HepG2 (cell line): ENCODE results near the gene WDR18. TPM values are rescaled to one million over a fixed set of nuclear protein-coding genes. Genes with fewer than 3 reads are reported as not detected.

ENCODE experiments used
- BRD4 ChIP-seq: sonication (generic); formaldehyde crosslinking; IDR thresholded peaks from 2 replicates; pipeline ENCODE4 v1.4.0; 2020; ENCODE audit warnings: missing genetic modification reagents
- CCAR2 ChIP-seq: fragments of 200-400 bp; formaldehyde crosslinking; optimal IDR thresholded peaks from 2 replicates; pipeline ENCODE3; 2018; ENCODE audit warnings: low read depth, mild to moderate bottlenecking, low read length, moderate library complexity
- ELK4 ChIP-seq: sonication (generic); formaldehyde crosslinking; IDR thresholded peaks from 2 replicates; pipeline ENCODE4 v1.9.0; 2021; ENCODE audit warnings: missing genetic modification reagents, borderline replicate concordance
- FLYWCH1 ChIP-seq: sonication (generic); formaldehyde crosslinking; IDR thresholded peaks from 2 replicates; pipeline ENCODE4 v1.8.1; 2023; ENCODE audit warnings: mild to moderate bottlenecking, missing genetic modification reagents
- GABPA ChIP-seq, 2 experiments: IDR thresholded peaks; 2 replicates each; pipeline ENCODE4 v1.6.1; 2011 to 2016; ENCODE audit warnings: low read depth in 2 of 2, low read length in 1 of 2, missing biosample characterization in 1 of 2, missing genetic modification characterization in 1 of 2
- GMEB1 ChIP-seq: sonication (generic); formaldehyde crosslinking; IDR thresholded peaks from 2 replicates; pipeline ENCODE4 v1.5.1; 2020; ENCODE audit warnings: missing genetic modification reagents, mild to moderate bottlenecking, borderline replicate concordance
- JARID2 ChIP-seq: sonication (generic); formaldehyde crosslinking; IDR thresholded peaks from 2 replicates; pipeline ENCODE4 v1.8.1; 2023; ENCODE audit warnings: missing genetic modification reagents, inconsistent platforms; ENCODE audit not compliant: insufficient replicate concordance
- MXD3 ChIP-seq: IDR thresholded peaks from 2 replicates; pipeline ENCODE4 v1.6.1; 2016; ENCODE audit warnings: mild to moderate bottlenecking, missing biosample characterization, missing genetic modification reagents
- NCOA1 ChIP-seq: sonication (generic); formaldehyde crosslinking; IDR thresholded peaks from 2 replicates; pipeline ENCODE4 v1.9.0; 2021; ENCODE audit warnings: missing genetic modification reagents
- POLR2A ChIP-seq, 2 experiments: IDR thresholded peaks; 2 replicates each; pipeline ENCODE4 v1.6.1; 2011; ENCODE audit warnings: low read depth in 2 of 2, low read length in 2 of 2, mild to moderate bottlenecking in 1 of 2, moderate library complexity in 1 of 2; ENCODE audit not compliant: insufficient read depth in 1 of 2
- RELA ChIP-seq: sonication (generic); formaldehyde crosslinking; IDR thresholded peaks from 2 replicates; pipeline ENCODE4 v1.4.0; 2020; ENCODE audit warnings: missing genetic modification reagents
- SKI ChIP-seq: fragments of 450-650 bp; IDR thresholded peaks from one replicate; pipeline ENCODE4 v1.6.1; 2018; ENCODE audit warnings: mild to moderate bottlenecking; ENCODE audit not compliant: partially characterized antibody
- SP4 ChIP-seq: sonication (generic); formaldehyde crosslinking; IDR thresholded peaks from 2 replicates; pipeline ENCODE4 v1.8.1; 2023; ENCODE audit warnings: mild to moderate bottlenecking, missing genetic modification reagents
- YEATS4 ChIP-seq: sonication (generic); formaldehyde crosslinking; IDR thresholded peaks from 2 replicates; pipeline ENCODE4 v1.4.0; 2020; ENCODE audit warnings: missing genetic modification reagents, borderline replicate concordance
- ZBTB7B ChIP-seq: sonication (generic); formaldehyde crosslinking; IDR thresholded peaks from 2 replicates; pipeline ENCODE4 v1.4.0; 2020; ENCODE audit warnings: missing genetic modification reagents
- ZKSCAN5 ChIP-seq: sonication (generic); formaldehyde crosslinking; IDR thresholded peaks from 2 replicates; pipeline ENCODE4 v1.5.1; 2020; ENCODE audit warnings: mild to moderate bottlenecking, missing genetic modification reagents
- ZNF143 ChIP-seq: sonication (generic); formaldehyde crosslinking; IDR thresholded peaks from 2 replicates; pipeline ENCODE4 v1.4.0; 2020; ENCODE audit warnings: missing genetic modification reagents
- ZNF362 ChIP-seq: sonication (generic); formaldehyde crosslinking; IDR thresholded peaks from 2 replicates; pipeline ENCODE4 v1.4.0; 2020; ENCODE audit warnings: missing genetic modification reagents, mild to moderate bottlenecking, borderline replicate concordance
- ZNF788 ChIP-seq: sonication (generic); formaldehyde crosslinking; IDR thresholded peaks from 2 replicates; pipeline ENCODE4 v1.5.0; 2020; ENCODE audit warnings: mild to moderate bottlenecking, missing genetic modification reagents, borderline replicate concordance
- polyA plus RNA-seq, 8 experiments: library from polyadenylated mRNA; depleted of rRNA in 3 of 8; stranded (reverse) in 7 of 8; unstranded in 1 of 8; fragments of >200 nt; fragmentation: Illumina TruSeq in 4 of 8; extraction: Trizol in 4 of 8; gene quantifications; 2 replicates each; pipeline versions ENCODE4 v1.2.1 to v1.2.3, GENCODE V29; 2011 to 2016; ENCODE audit warnings: low read depth in 4 of 8, missing spikeins in 1 of 8, mixed read lengths in 1 of 8; ENCODE audit not compliant: insufficient read depth in 1 of 8
- total RNA-seq, 5 experiments: library from RNA; depleted of rRNA; stranded (reverse); fragments of >200 nt; fragmentation: Illumina TruSeq; extraction: Trizol; gene quantifications; 2 replicates each; pipeline ENCODE4 v1.2.3, GENCODE V29; 2016; ENCODE audit warnings: low read depth in 1 of 5
- TF ChIP-seq, protein P1 (sequence below): sonication (generic); formaldehyde crosslinking; IDR thresholded peaks from 2 replicates; pipeline ENCODE4 v1.4.0; 2020; ENCODE audit warnings: mild to moderate bottlenecking, missing genetic modification reagents
- TF ChIP-seq, protein P2 (sequence below): sonication (generic); formaldehyde crosslinking; IDR thresholded peaks from 2 replicates; pipeline ENCODE4 v1.4.0; 2020; ENCODE audit warnings: missing genetic modification reagents
- TF ChIP-seq, protein P3 (sequence below): sonication (generic); formaldehyde crosslinking; IDR thresholded peaks from 2 replicates; pipeline ENCODE4 v1.5.0; 2020; ENCODE audit warnings: mild to moderate bottlenecking, missing genetic modification reagents

Gene WDR18
- total and polyA plus RNA-seq, 2 of the 13 experiments (the other 11 are each of a cell fraction or from before 2014, with no cell fraction given), result 36.4 to 47.6 TPM

DNA sequence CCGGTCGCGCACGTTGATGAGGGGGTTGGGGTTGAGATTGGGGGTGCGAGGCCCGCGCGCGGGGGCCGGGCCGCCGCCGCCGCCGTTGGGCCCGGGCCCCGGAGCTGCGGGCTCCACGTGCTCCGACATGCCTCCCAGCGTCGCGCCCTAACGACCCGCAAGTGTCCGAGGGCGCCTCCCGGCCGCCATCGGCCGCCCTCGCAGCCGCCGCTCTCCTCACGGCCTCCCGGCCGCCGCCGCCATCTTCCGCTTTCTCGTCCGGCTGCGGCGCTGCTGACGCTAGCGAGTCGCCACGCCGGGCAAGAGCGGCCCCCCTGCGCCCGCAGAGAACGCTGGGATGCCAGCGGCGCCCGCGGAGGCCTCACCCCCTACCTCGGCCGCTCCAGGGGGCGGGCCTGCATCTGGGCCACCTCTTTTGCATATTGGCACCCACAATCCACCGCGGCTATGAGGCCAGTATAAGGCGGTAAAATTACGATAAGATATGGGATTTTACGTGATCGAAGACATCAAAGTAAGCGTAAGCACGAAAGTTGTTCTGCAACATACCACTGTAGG lies 36.8 kb downstream of the WDR18 start, which contains the start of gene TMEM259 (continued):
- no peak for TF ChIP-seq ZKSCAN5 (CRISPR knock-in tag)
- no peak for TF ChIP-seq ELK4 (CRISPR knock-in tag)
- TF ChIP-seq MXD3 (CRISPR knock-in tag), result peak; percentile 66; the same call in 1 of the 2 replicates
- TF ChIP-seq ZNF788 (CRISPR knock-in tag), result peak; percentile 29; the same call in 1 of the 2 replicates
- TF ChIP-seq GMEB1 (CRISPR knock-in tag), result peak; percentile 85; the same call in 1 of the 2 replicates
- no peak for TF ChIP-seq RELA (CRISPR knock-in tag)
- TF ChIP-seq, protein P1, sequence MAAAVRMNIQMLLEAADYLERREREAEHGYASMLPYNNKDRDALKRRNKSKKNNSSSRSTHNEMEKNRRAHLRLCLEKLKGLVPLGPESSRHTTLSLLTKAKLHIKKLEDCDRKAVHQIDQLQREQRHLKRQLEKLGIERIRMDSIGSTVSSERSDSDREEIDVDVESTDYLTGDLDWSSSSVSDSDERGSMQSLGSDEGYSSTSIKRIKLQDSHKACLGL (CRISPR knock-in tag), result no peak
- no peak for TF ChIP-seq NCOA1 (CRISPR knock-in tag)
- TF ChIP-seq POLR2A (IDR thresholded peaks at IDR 0.05; ENCODE audit: insufficient read depth in 1 of 2, low read depth in 2 of 2, low read length in 2 of 2), result peak in 1 of 2 experiments; percentile 71; a peak in 3 of 4 replicates
- no peak for TF ChIP-seq CCAR2
- peak; percentile 36 for TF ChIP-seq GABPA (IDR thresholded peaks at IDR 0.05; ENCODE audit: low read depth, low read length)
- TF ChIP-seq GABPA (CRISPR knock-in tag; IDR thresholded peaks at IDR 0.05; ENCODE audit: low read depth), result no peak
- no peak for TF ChIP-seq JARID2
- TF ChIP-seq SP4, result peak; percentile 82
- TF ChIP-seq BRD4, result no peak
- TF ChIP-seq SKI, result peak; percentile 28
- no peak; the same call in 1 of the 2 replicates for TF ChIP-seq ZBTB7B
- TF ChIP-seq, protein P2, sequence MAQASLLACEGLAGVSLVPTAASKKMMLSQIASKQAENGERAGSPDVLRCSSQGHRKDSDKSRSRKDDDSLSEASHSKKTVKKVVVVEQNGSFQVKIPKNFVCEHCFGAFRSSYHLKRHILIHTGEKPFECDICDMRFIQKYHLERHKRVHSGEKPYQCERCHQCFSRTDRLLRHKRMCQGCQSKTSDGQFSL (CRISPR knock-in tag), result 0 out of 2 replicates have a peak, but pooled peaks have one; percentile 35
- peak; percentile 95 for TF ChIP-seq ZNF143
- TF ChIP-seq YEATS4, result peak; percentile 65; the same call in 1 of the 2 replicates
- TF ChIP-seq, protein P3, sequence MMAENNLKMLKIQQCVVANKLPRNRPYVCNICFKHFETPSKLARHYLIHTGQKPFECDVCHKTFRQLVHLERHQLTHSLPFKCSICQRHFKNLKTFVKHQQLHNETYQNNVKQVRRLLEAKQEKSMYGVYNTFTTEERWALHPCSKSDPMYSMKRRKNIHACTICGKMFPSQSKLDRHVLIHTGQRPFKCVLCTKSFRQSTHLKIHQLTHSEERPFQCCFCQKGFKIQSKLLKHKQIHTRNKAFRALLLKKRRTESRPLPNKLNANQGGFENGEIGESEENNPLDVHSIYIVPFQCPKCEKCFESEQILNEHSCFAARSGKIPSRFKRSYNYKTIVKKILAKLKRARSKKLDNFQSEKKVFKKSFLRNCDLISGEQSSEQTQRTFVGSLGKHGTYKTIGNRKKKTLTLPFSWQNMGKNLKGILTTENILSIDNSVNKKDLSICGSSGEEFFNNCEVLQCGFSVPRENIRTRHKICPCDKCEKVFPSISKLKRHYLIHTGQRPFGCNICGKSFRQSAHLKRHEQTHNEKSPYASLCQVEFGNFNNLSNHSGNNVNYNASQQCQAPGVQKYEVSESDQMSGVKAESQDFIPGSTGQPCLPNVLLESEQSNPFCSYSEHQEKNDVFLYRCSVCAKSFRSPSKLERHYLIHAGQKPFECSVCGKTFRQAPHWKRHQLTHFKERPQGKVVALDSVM, result peak; percentile 9
- TF ChIP-seq ZNF362 (CRISPR knock-in tag), result no peak
- TF ChIP-seq FLYWCH1, result no peak
